Panc1 (cell line): Measurements from ENCODE around the gene FARP2. TPM values are rescaled to one million over a fixed set of nuclear protein-coding genes. Genes with fewer than 3 reads are reported as not detected.

Experiments
- ATAC-seq: fragments of 200-7000 bp; cut with Tn5 transposase; 2 replicates; pipeline ENCODE4 v1.9.1; 2020; ENCODE audit warnings: mild to moderate bottlenecking, moderate library complexity
- BruUV-seq: library from RNA; stranded (reverse); fragments of 400-500 nt; replicated peaks from 2 replicates; lab custom pipeline; 2021; lab: Mats Ljungman, UMichigan
- CTCF ChIA-PET: fragments of 300-600 bp; sonication (Branson Sonifier 250); formaldehyde crosslinking; loops from one replicate; lab custom pipeline; 2022; ENCODE audit warnings: antibody characterized with exemption; lab: Charles Lee
- POLR2A ChIA-PET: fragments of 300-600 bp; sonication (Branson Sonifier 250); formaldehyde crosslinking; loops from one replicate; lab custom pipeline; 2022; ENCODE audit warnings: antibody characterized with exemption; lab: Charles Lee
- DNase-seq: peaks from one replicate; pipeline ENCODE4 v3.0.0-alpha.2; 2010; ENCODE audit warnings: low read depth, low spot score
- H3K27ac ChIP-seq: 2 replicates; pipeline ENCODE4 v1.5.1; 2011; ENCODE audit warnings: mild to moderate bottlenecking, low read length, inconsistent platforms
- H3K27me3 ChIP-seq: fragments of 200-500 bp; sonication (Bioruptor generic); 2 replicates; pipeline ENCODE4 v1.6.0; 2014; ENCODE audit warnings: low read length, inconsistent platforms; ENCODE audit not compliant: control insufficient read depth, insufficient read depth
- H3K36me3 ChIP-seq: fragments of 200-500 bp; sonication (Bioruptor generic); 2 replicates; pipeline ENCODE4 v1.5.1; 2014; ENCODE audit warnings: inconsistent platforms, mild to moderate bottlenecking, low read length, moderate library complexity; ENCODE audit not compliant: control insufficient read depth, insufficient read depth
- H3K4me1 ChIP-seq: 2 replicates; pipeline ENCODE4 v1.5.1; 2011; ENCODE audit warnings: inconsistent platforms, mild to moderate bottlenecking, low read length, moderate library complexity; ENCODE audit not compliant: control insufficient read depth, insufficient read depth
- H3K4me3 ChIP-seq, 2 experiments: 2 replicates each; pipeline ENCODE4 v1.5.1; 2011 to 2012; ENCODE audit warnings: low read depth in 2 of 2, low read length in 2 of 2, mild to moderate bottlenecking in 2 of 2, inconsistent platforms in 1 of 2, moderate library complexity in 1 of 2
- H3K9me3 ChIP-seq: fragments of 200-500 bp; sonication (Bioruptor generic); 2 replicates; pipeline ENCODE4 v1.5.1; 2014; ENCODE audit warnings: low read depth, mild to moderate bottlenecking, inconsistent platforms, low read length, moderate library complexity; ENCODE audit not compliant: control insufficient read depth, insufficient read depth
- CTCF ChIP-seq: fragments of 450-650 bp; IDR thresholded peaks from 2 replicates; pipeline ENCODE4 v1.5.1; 2017; ENCODE audit warnings: mild to moderate bottlenecking
- POLR2AphosphoS5 ChIP-seq: IDR thresholded peaks from 2 replicates; pipeline ENCODE4 v1.6.1; 2012; ENCODE audit warnings: mild to moderate bottlenecking, low read depth, low read length, moderate library complexity
- REST ChIP-seq, 2 experiments: IDR thresholded peaks; 2 replicates each; pipeline ENCODE4 v1.6.1; 2011 to 2012; ENCODE audit warnings: low read depth in 2 of 2, control low read depth in 1 of 2, low read length in 1 of 2, mild to moderate bottlenecking in 1 of 2, moderate library complexity in 1 of 2; ENCODE audit not compliant: insufficient read depth in 1 of 2
- SIN3A ChIP-seq: IDR thresholded peaks from 2 replicates; pipeline ENCODE4 v1.6.1; 2012; ENCODE audit warnings: low read depth, mild to moderate bottlenecking, low read length, moderate library complexity, borderline replicate concordance; ENCODE audit not compliant: insufficient read depth
- TCF7L2 ChIP-seq: IDR thresholded peaks from 2 replicates; pipeline ENCODE4 v1.6.1; 2011; ENCODE audit warnings: mild to moderate bottlenecking, low read depth, low read length, inconsistent platforms
- in situ Hi-C: cut with HindIII; loops from 2 replicates; pipeline ENCODE4 v1.10.0; 2016; ENCODE audit warnings: low sequenced_read_pairs, low pct_unique_long_range_greater_than_20kb
- intact Hi-C: fragments of 100-400 bp; cut with micrococcal nuclease; formaldehyde crosslinking; loops from one replicate; pipeline ENCODE4 v1.10.0; 2022; ENCODE audit not compliant: unreplicated experiment
- total RNA-seq: library from RNA; stranded (reverse); gene quantifications from one replicate; pipeline ENCODE4 v1.2.1, GENCODE V29; 2021; ENCODE audit not compliant: unreplicated experiment

The FARP2 gene
- total RNA-seq, 1 experiment from 2014 or later = 80.3 TPM

- ATAC-seq = peak; percentile 28
- in situ Hi-C loops (no loop called here), intact Hi-C loops (no loop called here)
- no peak for DNase-seq
- Histone ChIP-seq H3K9me3 (no peaks in the 10 kb centered on the region), H3K27ac (no peak overlapping the region), H3K4me3 (no peak overlapping the region), H3K27me3 (no peaks in the 10 kb centered on the region), H3K4me1 (no peaks in the 10 kb centered on the region), H3K36me3 (no peaks in the 10 kb centered on the region)
- POLR2A ChIA-PET = no interaction called here
- BruUV-seq = no TSS peak
- no peak for TF ChIP-seq REST (IDR thresholded peaks at IDR 0.05; ENCODE audit: insufficient read depth in 1 of 2, low read depth in 2 of 2, low read length in 1 of 2)
- TF ChIP-seq POLR2AphosphoS5 = no peak
- TF ChIP-seq SIN3A = no peak
- TF ChIP-seq TCF7L2 = no peak
- no peak for TF ChIP-seq CTCF
- CTCF ChIA-PET = no interaction called here
Observed at GRCh38 chr2:241460631-241461030, 104.5 kb downstream of the FARP2 start.

GRCh38 chr2:241461693-241462677, 105.9 kb downstream of the FARP2 start:
- H3K27me3 ChIP-seq = no peaks in the 10 kb centered on the region
- H3K4me3 ChIP-seq = no peak overlapping the region
- no TSS peak for BruUV-seq
- no peaks in the 10 kb centered on the region for H3K36me3 ChIP-seq
- no peak overlapping the region for H3K27ac ChIP-seq
- TF ChIP-seq POLR2AphosphoS5 (no peak), REST (IDR thresholded peaks at IDR 0.05; ENCODE audit: insufficient read depth in 1 of 2, low read depth in 2 of 2, low read length in 1 of 2) (no peak), TCF7L2 (no peak), SIN3A (no peak), CTCF (no peak)
- in situ Hi-C loops (no loop called here), intact Hi-C loops (no loop called here)
- ATAC-seq = no peak
- no peaks in the 10 kb centered on the region for H3K4me1 ChIP-seq
- ChIA-PET POLR2A (no interaction called here), CTCF (no interaction called here)
- H3K9me3 ChIP-seq = no peaks in the 10 kb centered on the region
- DNase-seq = no peak
